ENCODE data around the gene MFSD11. TPM values are rescaled to one million over a fixed set of nuclear protein-coding genes. Genes with fewer than 3 reads are reported as not detected.
"Not testable (repeated sequence)": the region's sequence is repeated elsewhere in the genome, so short reads cannot be mapped to it uniquely, and the experiment has no call there.

The MFSD11 gene
- polyA plus RNA-seq (ENCODE audit: insufficient read length in 12 of 12), result 10 to 100 TPM in 11 of 12 donors, not detected in 1; 18.5 to 50.7 (median 38.0) TPM
- long read RNA-seq, donor 1, partial matches to known transcripts, result 7 of 9 reads
- long read RNA-seq, donor 1, other reads (novel, unspliced or antisense), result 0 of 9 reads
- long read RNA-seq, donor 2, partial matches to known transcripts, result 0 of 10 reads
- long read RNA-seq, donor 2, other reads (novel, unspliced or antisense), result 0 of 10 reads
- long read RNA-seq, donor 3, partial matches to known transcripts, result 0 of 6 reads
- long read RNA-seq, donor 3, other reads (novel, unspliced or antisense), result 0 of 6 reads
- long read RNA-seq, donor 4, partial matches to known transcripts, result 0 of 5 reads
- long read RNA-seq, donor 4, other reads (novel, unspliced or antisense), result 0 of 5 reads
- long read RNA-seq, donor 5, transcript MFSD11-211 (13 exons, 3,612 nt), result major isoform, 5 of 10 reads
- long read RNA-seq, donor 5, partial matches to known transcripts, result 0 of 10 reads
- long read RNA-seq, donor 5, other reads (novel, unspliced or antisense), result 0 of 10 reads
- long read RNA-seq, donor 6, partial matches to known transcripts, result 0 of 5 reads
- long read RNA-seq, donor 6, other reads (novel, unspliced or antisense), result 0 of 5 reads
- long read RNA-seq, donor 7, partial matches to known transcripts, result 0 of 1 reads
- long read RNA-seq, donor 7, other reads (novel, unspliced or antisense), result 0 of 1 reads
- long read RNA-seq, donor 8, partial matches to known transcripts, result 0 of 5 reads
- long read RNA-seq, donor 8, other reads (novel, unspliced or antisense), result 0 of 5 reads
- long read RNA-seq, donor 9, partial matches to known transcripts, result 0 of 2 reads
- long read RNA-seq, donor 9, other reads (novel, unspliced or antisense), result 0 of 2 reads
- long read RNA-seq, donor 10, partial matches to known transcripts, result 0 of 1 reads
- long read RNA-seq, donor 10, other reads (novel, unspliced or antisense), result 0 of 1 reads
- long read RNA-seq, donor 11, transcript MFSD11-211 (13 exons, 3,612 nt), result major isoform, 5 of 12 reads
- long read RNA-seq, donor 11, partial matches to known transcripts, result 0 of 12 reads
- long read RNA-seq, donor 11, other reads (novel, unspliced or antisense), result 0 of 12 reads

DNA sequence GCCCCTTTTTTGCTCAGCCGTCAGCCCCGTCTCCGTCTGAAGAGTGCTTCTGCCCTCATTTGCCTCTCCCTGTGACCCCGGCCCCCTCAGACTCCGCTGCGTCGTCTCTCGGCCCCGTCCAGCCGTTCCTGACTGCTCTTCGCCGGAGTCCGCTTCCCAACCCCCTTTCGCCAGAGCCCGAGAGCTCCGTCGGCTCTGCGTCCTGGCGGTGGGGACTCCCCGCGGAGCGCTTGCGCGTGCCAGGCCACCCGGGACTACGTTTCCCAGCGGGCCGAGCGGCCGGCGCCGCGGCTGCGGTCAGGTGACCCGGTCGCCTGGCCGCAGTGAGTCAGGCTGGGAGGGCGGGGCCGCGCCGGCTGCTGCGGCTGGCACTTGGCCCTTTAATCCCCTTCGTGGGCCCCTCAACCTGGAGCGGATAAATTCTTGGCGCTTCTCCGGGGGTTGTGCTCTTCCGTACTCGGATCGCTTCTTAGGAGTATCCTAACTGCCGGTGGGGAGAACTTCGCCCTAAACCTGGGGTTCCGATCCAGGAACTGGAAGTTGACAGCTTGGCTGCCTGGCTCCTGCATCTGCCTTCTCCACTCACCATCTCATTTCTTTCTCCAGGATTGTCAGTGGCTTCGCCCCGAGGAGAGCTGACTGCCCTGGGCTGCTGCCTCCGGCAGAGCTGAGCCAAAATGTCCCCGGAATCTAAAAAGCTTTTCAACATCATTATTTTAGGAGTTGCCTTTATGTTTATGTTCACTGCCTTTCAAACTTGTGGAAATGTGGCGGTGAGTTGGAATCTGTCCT lies at the start of gene MFSD11:
Gene MFSD11 (plus strand): TSS at position 444 of the 792 bp plus-strand sequence. CDS start 234 bp downstream, at position 678.
- peak; percentile 96 for DNase-seq

DNA sequence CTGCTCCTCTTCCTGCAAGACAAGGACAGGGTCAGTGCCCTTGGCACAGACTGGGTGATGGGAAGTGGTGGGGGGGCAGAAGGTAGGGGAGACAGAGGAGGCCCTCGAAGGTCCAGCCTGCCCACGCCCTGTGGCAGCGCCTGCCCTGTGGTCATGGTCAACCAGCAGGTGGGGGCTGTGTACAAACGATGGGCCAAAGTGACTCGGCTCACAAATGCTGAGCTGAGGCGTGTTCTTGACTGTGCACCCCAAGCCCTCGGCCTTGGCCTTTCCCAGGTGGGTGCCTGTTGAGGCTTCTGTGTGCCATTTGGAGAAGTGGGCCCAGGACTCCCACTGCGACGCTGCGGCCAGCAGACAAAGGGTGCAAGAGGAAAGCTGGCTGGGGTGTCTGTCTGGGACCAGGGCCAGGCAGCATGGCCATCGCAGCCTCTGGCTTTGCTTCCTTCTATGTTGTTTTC lies 49.7 kb upstream of the MFSD11 start:
- DNase-seq, result no peak

DNA sequence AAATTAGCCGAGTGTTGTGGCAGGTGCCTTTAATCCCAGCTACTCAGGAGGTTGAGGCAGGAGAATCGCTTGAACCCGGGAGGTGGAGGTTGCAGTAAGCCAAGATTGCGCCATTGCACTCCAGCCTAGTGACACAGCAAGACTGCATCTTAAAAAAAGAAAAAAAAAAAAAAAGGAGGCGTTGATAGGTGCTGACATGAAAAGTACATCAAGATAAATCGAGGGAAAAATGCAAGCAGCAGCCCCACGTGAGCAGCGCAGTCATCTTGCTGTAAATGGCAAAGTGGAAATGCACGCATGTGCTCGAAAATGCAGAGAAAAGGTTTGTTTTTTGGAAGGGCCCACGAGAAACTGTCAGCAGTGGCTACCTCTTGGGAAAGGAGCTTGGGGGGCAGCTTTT lies 48.1 kb upstream of the MFSD11 start:
- no peak for DNase-seq

DNA sequence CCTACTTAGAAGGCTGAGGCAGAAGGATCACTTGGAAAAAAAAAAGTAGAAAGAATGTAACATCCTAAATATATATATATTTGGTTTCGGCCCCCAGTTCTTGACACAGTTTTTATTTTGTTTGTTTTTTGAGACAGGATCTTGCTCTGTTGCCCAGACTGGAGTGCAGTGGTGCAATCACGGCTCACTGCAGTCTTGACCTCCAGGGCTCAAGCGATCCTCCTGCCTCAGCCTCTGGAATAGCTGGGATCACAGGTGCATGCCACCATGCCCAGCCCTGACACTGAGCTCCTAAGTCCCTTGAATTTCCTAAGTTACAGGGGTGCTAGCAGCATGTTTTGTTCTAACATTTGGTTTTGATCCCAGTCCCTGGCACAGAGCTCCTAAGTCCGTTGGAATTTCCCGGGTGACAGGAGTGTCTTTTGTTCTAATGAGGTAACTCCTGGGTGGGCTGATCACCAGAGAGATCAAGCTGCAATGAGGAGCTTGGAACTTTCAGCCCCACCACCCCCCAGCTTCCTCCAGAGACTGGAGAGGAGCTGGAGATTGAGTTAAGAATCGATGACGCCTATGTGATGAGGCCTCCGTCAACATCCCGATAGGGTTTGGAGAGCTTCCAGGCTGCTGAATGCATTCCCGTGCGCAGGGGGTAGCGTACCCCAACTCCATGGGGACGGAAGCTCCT lies 47.2 kb upstream of the MFSD11 start:
- no peak for DNase-seq

GRCh38 chr17:76691379-76692191 lies 46.3 kb upstream of the MFSD11 start:
- DNase-seq, result no peak

GRCh38 chr17:76695059-76695831 lies 42.7 kb upstream of the MFSD11 start:
- no peak for DNase-seq

GRCh38 chr17:76696763-76697701 lies 40.9 kb upstream of the MFSD11 start:
- DNase-seq, result no peak

- DNase-seq, result no peak
These were observed 40.0 kb upstream of the MFSD11 start for GRCh38 chr17:76697702-76698465.

GRCh38 chr17:76698466-76698977 lies 39.4 kb upstream of the MFSD11 start:
- DNase-seq, result not testable (repeated sequence)

DNA sequence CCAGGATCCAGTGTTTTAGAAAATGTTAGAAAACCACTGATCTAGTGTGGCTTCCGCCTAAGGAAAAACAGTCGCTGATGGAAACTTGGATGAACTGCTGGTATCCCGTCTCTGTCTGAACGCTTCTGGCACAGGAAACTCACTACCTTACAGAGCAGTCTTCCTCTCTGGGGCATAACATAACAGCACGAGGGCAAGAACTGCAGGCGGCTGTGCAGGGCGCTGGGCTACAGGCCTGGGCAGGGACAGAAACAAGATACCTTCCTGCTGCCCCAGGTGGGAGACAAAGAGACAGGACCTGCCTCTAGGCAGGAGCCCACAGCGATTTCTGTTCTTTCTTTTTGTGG lies 37.7 kb upstream of the MFSD11 start:
- peak; percentile 79 for DNase-seq

DNA sequence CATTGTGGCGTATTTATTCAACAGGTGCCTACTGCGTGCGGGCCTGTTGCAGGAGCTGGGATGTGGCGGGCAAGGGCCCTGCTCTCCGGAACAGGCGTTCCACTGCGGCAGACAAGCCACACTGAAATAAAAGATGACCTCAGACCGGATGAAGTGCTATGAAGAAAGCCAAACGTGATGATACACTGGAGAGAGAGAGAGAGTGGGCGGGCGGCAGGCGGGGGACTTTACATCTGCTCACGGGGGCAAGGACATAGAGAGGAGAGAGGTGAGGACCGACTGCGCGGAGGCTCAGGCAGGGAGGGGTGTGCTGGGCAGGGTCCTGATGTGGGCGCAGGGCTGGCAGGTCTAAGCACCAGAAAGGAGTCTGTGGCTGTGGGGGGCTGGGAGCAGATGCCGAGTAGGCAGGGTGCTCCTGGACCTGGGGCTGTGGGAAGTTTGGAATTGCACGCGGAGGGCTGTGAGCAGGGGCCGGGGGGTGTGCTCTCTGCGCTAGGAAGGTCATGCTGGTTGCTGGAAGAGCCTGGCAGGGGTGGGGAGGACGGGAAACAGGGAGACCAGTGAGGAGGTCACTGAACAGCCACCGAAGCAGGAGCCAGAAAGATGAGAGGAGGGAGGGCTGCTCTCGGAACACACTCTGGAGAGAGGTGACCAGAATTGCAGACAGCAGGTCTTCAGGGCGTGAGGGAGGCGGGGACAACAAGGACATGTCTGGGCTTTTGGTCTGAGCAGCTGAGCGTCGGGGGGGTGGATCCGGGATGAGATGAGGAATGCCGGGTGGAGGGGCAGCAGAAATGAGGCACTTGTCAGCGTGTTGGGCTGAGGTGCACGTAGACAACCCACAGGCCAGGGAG lies 37.1 kb upstream of the MFSD11 start:
- peak; percentile 84 for DNase-seq

GRCh38 chr17:76701471-76701967 lies 36.4 kb upstream of the MFSD11 start:
- no peak for DNase-seq

- DNase-seq, result no peak
These were observed 35.8 kb upstream of the MFSD11 start for GRCh38 chr17:76702076-76702475.

DNA sequence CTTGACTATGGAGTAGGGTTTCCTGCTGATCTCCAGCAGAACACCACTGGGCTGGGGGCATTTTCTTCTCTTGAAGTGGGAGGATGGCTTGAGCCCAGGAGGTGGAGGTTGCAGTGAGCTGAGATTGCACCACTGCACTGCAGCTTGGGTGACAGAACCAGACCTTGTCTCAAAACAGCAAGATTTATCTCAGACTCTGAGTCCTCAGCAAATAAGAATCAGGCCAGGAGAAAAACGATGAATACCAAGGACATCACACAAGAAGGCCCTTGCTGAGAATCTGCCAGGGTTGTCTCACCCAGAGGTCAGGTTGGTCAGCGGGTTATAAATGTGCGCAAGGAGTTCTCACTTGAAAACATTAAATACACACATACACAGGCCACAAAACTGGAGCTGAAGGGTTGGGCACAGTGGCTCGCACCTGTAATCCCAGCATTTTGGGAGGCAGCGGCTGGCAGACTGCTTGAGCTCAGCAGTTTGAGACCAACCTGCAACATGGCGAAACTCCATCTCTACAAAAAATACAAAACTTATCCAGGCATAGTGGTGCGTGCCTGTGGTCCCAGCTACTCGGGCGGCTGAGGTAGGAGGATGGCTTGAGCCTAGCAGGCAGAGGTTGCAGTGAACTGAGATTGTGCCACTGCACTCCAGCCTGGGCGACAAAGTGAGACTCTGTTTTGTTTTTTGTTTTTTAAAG lies 34.8 kb upstream of the MFSD11 start:
- DNase-seq, result no peak

DNA sequence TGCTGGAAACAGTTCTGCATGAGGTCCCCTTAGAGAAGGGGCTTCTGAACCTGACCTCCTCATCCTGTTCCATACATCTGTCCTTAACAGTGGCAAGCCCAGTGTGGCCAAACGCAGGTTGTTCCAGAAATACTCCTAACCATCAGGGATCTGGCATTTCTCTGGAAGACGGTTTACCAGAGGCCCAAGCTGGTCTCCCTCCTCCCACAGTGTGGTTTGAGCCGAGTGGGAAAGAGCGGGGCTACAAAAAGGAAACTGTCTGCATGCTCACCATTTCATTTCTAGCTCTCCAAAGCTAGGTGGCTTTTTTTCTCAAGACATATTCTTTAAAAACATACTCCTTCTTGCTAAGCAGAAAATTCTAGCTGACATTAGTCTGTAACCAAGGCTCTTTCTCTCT lies 33.1 kb upstream of the MFSD11 start:
- no peak for DNase-seq

Data from muscle of arm (tissue), 14 donors.